HepG2 (cell line): ENCODE measurements around the gene C1QTNF12. TPM values are rescaled to one million over a fixed set of nuclear protein-coding genes. Genes with fewer than 3 reads are reported as not detected.

ENCODE experiments used
- BRD4 ChIP-seq: sonication (generic); formaldehyde crosslinking; IDR thresholded peaks from 2 replicates; pipeline ENCODE4 v1.4.0; 2020; ENCODE audit warnings: missing genetic modification reagents
- CSRNP2 ChIP-seq: sonication (generic); formaldehyde crosslinking; conservative IDR thresholded peaks from 2 replicates; pipeline ENCODE4 v1.8.0; 2022; ENCODE audit warnings: low read depth, missing genetic modification reagents
- FOXO4 ChIP-seq: sonication (generic); formaldehyde crosslinking; conservative IDR thresholded peaks from 2 replicates; pipeline ENCODE4 v1.8.1; 2023; ENCODE audit warnings: missing genetic modification reagents
- FOXP4 ChIP-seq: sonication (generic); formaldehyde crosslinking; IDR thresholded peaks from 2 replicates; pipeline ENCODE4 v1.4.0; 2020; ENCODE audit warnings: missing genetic modification reagents
- GATAD1 ChIP-seq: IDR thresholded peaks from 2 replicates; pipeline ENCODE4 v1.6.1; 2016; ENCODE audit warnings: missing genetic modification reagents, missing compliant biosample characterization
- PATZ1 ChIP-seq: sonication (generic); formaldehyde crosslinking; IDR thresholded peaks from 2 replicates; pipeline ENCODE4 v1.4.0; 2020; ENCODE audit warnings: missing genetic modification reagents
- PAXIP1 ChIP-seq: sonication (generic); formaldehyde crosslinking; conservative IDR thresholded peaks from 2 replicates; pipeline ENCODE4 v1.4.0; 2020; ENCODE audit warnings: mild to moderate bottlenecking, missing genetic modification reagents, moderate library complexity
- ZFP91 ChIP-seq: sonication (generic); formaldehyde crosslinking; IDR thresholded peaks from 2 replicates; pipeline ENCODE4 v1.9.0; 2022; ENCODE audit warnings: missing genetic modification reagents, mild to moderate bottlenecking, borderline replicate concordance
- ZFX ChIP-seq: sonication (generic); formaldehyde crosslinking; IDR thresholded peaks from 2 replicates; pipeline ENCODE4 v1.4.0; 2020; ENCODE audit warnings: mild to moderate bottlenecking, low read depth, missing genetic modification reagents, moderate library complexity
- ZNF281 ChIP-seq: sonication (generic); formaldehyde crosslinking; IDR thresholded peaks from 2 replicates; pipeline ENCODE4 v1.4.0; 2020; ENCODE audit warnings: missing genetic modification reagents, borderline replicate concordance
- polyA plus RNA-seq, 8 experiments: library from polyadenylated mRNA; depleted of rRNA in 3 of 8; stranded (reverse) in 7 of 8; unstranded in 1 of 8; fragments of >200 nt; fragmentation: Illumina TruSeq in 4 of 8; extraction: Trizol in 4 of 8; gene quantifications; 2 replicates each; pipeline versions ENCODE4 v1.2.1 to v1.2.3, GENCODE V29; 2011 to 2016; ENCODE audit warnings: low read depth in 4 of 8, missing spikeins in 1 of 8, mixed read lengths in 1 of 8; ENCODE audit not compliant: insufficient read depth in 1 of 8
- total RNA-seq, 5 experiments: library from RNA; depleted of rRNA; stranded (reverse); fragments of >200 nt; fragmentation: Illumina TruSeq; extraction: Trizol; gene quantifications; 2 replicates each; pipeline ENCODE4 v1.2.3, GENCODE V29; 2016; ENCODE audit warnings: low read depth in 1 of 5

C1QTNF12 gene
- total and polyA plus RNA-seq, 2 of the 13 experiments (the other 11 are each of a cell fraction or from before 2014, with no cell fraction given) = 0.18 to 0.64 TPM

- TF ChIP-seq ZFX (CRISPR knock-in tag) (peak; percentile 97), ZFP91 (CRISPR knock-in tag) (peak; percentile 46; the same call in 1 of the 2 replicates), FOXP4 (CRISPR knock-in tag) (no peak; the same call in 1 of the 2 replicates), CSRNP2 (CRISPR knock-in tag) (0 out of 2 replicates have a peak, but pooled peaks have one; percentile 55), ZNF281 (peak; percentile 89), GATAD1 (CRISPR knock-in tag) (peak; percentile 88), PAXIP1 (peak; percentile 25), PATZ1 (CRISPR knock-in tag) (peak; percentile 42; the same call in 1 of the 2 replicates), FOXO4 (peak; percentile 95; the same call in 1 of the 2 replicates), BRD4 (CRISPR knock-in tag) (peak; percentile 67)
Measured at GRCh38 chr1:1273512-1274298, 27.2 kb upstream of the C1QTNF12 start, which contains the start of gene UBE2J2 (continued).
